ENCODE results near the gene MCF2L.

DNA sequence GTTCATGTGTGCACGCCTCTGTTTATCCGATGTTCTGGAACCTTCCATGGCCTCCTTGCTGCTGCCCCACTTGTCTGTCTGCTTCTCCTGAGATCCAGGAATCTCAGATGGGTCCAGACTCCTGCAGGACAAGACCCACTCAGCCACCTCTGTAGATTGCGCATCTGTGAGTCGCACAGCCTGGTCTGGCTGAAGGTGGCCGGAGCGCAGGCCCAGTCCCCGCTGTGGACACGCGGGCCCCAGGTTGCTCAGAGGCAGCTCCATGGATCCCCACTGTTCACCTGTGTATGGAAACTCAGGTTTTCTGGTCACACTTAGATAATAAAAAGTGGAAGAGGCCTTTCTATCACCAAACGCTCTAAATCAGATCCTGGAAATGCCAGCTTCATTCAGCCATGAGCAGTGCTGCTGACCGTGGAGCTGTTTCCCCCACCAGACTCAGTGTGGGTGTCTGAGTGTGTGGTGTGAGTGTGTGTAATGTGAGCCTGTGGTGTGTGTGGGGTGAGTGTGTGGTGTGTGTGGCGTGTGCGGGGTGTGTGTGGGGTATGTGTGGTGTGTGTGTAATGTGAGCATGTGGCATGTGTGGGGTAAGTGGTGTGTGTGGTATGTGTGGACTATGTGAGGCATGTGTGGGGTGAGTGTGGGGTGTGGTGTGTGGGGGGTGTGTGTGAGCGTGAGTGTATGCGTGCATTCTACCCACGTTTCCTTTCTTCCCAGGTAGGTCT lies 59.5 kb downstream of the MCF2L start:
- TF ChIP-seq, protein P1, sequence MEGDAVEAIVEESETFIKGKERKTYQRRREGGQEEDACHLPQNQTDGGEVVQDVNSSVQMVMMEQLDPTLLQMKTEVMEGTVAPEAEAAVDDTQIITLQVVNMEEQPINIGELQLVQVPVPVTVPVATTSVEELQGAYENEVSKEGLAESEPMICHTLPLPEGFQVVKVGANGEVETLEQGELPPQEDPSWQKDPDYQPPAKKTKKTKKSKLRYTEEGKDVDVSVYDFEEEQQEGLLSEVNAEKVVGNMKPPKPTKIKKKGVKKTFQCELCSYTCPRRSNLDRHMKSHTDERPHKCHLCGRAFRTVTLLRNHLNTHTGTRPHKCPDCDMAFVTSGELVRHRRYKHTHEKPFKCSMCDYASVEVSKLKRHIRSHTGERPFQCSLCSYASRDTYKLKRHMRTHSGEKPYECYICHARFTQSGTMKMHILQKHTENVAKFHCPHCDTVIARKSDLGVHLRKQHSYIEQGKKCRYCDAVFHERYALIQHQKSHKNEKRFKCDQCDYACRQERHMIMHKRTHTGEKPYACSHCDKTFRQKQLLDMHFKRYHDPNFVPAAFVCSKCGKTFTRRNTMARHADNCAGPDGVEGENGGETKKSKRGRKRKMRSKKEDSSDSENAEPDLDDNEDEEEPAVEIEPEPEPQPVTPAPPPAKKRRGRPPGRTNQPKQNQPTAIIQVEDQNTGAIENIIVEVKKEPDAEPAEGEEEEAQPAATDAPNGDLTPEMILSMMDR (IDR thresholded peaks at IDR 0.05) = no peak
- no peak for TF ChIP-seq POLR2AphosphoS5 (IDR thresholded peaks at IDR 0.05)

Measured in breast epithelium (tissue), 3 donors.